HG02840 (cell line): ENCODE measurements around the gene ERC2.

Experiments
- ATAC-seq: cut with Tn5 transposase; IDR thresholded peaks from one replicate; pipeline ENCODE4 v1.9.1; 2021; ENCODE audit warnings: mild to moderate bottlenecking, moderate library complexity, moderate number of reproducible peaks; ENCODE audit not compliant: unreplicated experiment, low FRiP score

The ERC2 gene

DNA sequence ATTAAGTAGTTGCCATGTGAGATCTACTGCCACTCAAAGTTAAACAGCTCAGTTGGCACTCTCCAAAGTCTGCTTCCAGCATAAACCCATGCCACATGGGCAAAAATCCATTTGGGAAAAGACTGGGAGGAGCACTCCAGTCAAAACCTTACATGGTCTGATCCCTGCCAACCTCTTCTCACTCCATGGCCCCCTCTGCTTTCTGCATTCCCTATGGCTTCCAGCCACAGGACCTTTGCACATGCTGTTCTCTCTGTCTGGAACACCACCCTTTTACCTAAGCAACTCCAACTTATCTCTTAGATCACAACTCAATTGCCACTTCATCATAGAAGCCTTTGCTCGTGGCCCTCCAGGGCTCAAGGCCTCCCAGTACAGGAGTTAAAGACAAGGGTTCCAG lies 910.7 kb downstream of the ERC2 start:
- no peak for ATAC-seq

DNA sequence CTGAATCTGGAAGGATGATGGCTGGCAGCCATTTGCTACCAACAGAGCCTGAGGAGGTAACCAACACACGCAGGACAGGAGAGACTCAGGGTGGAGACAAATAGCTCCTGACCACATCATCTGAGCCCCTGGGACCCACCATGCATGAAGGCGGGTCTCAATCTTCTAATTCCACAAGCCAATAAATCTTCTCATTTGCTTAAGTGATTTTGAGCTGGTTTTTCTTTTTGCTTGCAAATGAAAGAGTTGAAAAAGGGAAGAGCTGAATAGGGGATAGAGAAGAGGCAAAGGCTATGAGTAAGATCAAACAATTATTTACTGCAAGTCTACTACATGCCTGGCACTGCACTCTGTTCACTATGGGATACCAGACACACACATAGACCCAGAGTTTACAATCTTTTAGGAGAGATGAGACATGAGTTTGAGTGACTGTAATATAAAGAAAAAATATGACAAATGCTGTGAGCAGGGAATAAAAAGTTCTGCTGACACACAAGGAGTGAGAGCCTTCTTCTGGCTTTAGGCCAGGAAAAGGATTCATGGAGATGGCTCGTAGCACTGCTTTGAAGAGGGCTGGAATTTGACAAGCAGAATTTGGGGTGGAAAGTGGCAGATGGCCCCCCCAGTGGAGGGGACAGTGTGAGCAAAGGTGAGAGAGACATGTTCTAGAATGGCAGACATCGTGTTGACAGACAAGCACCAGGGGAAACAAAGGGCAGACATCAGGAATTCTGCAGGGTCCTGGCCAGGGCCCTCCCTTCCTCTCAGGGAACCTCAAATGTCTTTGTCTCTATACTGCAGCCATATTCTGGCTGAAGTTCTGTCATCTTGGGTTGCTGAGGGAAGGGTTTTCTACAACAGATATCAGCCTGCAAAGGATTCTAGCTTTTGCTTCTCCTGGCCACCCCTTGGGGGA lies 911.4 kb downstream of the ERC2 start:
- no peak for ATAC-seq

DNA sequence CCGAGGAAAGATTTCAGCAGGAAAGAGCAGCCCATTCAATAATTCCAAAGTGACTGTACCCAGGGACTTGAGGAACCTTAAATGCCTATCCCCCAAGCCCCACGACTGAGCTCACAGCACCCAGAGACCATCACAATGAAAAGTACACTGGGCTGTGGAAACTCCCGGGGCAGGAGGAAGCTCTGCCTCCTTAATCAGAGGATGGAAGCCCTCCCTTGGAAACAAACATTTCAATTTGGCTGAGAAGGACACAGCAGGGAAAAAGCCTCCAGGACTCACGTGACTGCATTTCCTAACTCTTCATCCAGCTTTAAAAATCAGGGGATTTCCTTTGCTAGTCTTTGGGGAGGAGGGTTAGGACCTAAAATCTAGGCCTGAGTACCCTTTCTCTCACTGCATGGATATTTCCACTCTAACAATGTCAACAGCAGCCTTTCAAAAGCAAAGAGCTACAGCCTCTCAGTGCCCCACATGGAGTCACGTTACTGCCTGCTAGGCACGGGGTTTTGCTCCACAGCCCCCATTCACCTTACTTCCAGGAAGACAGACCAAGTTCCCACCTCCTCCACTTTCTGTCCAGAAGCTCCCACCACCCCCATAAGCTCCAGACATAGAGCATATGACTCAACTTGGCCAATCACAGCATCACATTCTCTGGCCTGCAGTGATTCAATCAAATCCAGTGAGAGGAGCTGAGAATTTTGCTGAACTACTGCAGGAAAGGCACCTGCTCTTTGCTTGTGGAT lies 912.2 kb downstream of the ERC2 start:
- ATAC-seq = no peak

DNA sequence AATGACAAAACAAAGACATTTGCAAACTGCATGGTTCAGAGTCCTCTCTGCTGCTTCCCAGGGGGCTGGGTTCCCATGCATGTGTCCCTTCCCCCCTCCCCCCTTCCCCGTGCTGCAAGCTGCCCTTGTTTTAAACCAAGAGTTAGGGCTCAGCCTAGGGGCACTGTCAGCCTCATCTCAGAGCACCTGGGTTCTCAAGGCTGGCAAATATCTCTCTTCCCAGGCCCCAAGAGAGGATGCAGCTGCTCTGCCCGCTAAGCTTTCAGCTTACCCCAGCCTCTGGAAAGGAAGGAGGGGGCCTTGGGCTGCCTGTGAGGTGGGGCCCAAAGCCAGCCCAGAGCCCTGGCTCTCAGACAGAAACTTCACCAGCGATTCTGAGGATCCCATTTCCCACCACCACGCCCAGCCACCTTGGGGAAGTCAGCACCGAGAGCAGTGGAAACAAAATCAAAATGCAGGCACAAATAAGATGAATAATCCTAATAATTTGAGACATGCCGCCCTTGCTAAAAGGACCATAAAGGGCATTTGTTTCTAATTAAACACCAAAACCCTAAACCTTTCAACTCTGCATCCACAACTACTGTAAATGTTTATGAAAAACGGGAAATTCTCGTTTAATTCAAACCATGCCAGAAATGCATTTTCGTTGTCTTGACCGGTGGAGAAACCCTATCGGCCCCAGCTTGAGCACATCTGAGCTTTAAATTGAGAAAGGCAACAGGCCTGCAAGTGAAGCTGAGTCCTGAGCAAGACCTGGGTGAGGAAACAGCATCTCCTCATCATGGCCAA lies 913.4 kb downstream of the ERC2 start:
- ATAC-seq = no peak

DNA sequence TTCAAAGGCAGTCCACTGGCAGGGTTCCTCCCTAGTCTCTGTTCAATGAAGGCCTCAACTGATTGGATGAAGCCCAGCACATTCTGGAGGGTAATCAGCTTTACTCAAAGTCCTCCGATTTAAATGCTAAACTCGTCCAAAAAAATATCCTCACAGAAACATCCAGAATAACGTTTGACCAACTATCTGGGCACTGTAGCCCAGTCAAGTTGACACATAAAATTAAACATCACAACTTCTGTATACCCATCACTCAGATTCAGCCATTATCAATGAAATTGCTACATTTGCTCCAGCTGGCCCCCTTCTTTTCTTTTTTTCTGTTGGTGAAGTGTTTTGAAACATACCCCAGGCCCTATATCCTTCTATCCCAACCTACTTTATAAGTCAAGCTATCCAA lies 916.6 kb downstream of the ERC2 start:
- no peak for ATAC-seq

DNA sequence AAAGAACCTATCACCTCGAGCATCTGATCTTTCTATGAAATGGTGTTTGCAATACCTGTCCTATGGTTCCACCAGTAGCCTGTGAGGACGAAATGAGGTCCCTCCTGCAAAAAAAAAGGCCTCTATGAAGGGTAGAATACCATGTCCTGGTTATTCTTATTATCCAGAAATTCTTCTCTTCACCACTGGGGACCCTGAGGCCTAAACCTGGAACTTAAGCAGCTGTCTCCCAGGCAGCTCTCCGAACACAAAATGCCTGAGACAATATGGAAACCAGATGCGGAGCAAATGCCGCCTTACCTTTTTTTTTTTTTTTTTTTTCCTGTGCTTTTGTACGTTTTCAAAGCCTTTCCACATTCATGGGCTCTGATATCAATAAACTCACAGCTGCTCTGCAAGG lies 919.1 kb downstream of the ERC2 start:
- no peak for ATAC-seq

DNA sequence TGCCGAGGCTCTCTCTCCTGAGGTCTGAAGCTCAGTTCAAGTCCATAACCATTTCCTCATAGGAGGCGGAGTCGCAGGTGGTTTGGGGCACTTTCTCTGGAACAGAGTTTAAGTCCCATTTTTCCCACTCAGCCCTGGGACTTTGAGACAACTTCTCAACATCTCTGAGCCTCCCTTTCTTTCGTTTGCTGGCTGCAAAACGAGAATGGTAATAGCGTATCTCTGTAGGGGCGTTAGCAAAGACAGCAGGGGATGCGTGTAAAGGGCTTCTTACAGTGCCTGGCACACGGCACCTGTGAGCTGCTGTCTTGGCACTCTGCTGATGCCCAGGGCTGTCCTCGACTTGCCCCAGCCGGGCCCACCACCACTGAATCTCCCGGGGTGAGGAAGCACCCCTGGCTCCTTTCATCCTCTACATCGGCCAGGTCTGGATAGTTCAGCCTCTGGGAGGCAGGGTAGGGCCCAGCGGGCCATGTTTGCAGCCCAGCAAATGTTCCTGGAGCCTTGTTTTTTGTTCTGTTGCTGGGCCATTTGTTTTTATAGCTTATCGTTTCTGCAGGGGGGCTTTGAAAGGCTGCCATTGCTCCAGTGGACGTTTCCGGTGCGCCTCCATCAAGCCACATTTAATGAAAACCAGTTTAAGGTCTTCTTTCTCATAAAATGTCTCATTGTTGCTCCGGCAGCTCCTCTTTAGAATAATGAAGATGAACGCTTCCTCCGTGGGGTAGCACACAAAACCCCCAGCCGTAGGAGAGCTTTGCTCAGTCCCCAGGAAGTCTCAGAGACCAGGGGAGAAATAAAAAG lies 921.2 kb downstream of the ERC2 start:
- no peak for ATAC-seq

DNA sequence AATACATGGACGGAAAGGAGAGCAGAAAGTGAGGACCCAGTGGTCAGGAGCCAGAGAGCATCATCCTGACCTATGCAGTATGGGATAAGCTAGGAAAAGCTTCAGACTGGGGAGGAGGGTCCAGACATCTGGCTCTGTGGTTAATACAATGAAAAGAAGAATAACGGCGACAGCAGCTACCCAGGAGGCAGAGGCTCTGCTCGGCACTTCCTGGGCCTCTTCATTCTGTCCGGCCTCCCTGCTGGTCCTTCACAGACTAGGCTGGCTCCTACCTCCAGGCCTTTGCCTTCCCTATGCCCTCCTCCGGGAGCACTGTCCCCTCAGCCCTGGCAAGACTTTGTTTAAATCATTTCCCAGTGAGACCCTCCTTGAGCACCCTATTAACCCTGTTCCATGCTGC lies 922.3 kb downstream of the ERC2 start:
- ATAC-seq = no peak

DNA sequence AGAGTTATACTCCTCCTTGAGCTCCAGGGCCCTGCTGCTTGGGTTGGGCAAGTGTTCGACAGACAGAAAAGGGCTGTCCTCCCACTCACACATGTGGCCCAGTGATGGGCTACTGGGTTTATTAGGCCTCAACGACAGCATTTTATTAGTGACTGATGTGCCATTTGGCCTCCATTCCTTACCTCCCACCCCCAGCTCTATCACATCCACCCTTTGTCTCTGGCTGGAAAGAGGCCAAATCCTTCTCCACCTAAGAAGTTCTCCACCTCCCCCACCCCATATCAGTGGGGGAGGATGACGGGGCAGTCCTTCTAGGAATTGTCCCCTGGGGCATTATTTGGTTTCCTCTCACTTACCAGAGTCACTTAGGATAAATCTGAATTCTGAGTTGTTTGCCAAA lies 924.0 kb downstream of the ERC2 start:
- no peak for ATAC-seq

DNA sequence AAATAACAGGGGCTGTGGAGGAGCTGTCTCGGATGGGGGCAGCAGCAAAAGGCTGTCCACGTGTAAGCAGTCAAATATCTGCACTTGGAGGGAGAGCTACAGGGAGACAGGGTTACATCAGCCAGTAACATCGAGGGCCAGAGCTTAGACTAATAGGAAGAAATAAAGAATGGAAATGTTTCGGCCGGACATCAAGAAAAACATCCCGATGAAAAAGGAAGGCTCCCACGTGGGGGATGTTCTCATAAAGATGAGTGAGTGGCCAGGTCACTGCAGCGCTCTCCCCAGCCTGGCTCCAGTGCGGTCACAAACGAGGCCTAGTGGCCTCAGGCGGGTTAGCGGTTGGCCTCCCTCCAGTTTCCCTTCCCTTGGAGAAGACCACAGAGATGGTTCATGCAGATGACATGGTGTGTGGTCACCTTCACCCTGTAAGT lies 925.1 kb downstream of the ERC2 start:
- ATAC-seq = no peak

DNA sequence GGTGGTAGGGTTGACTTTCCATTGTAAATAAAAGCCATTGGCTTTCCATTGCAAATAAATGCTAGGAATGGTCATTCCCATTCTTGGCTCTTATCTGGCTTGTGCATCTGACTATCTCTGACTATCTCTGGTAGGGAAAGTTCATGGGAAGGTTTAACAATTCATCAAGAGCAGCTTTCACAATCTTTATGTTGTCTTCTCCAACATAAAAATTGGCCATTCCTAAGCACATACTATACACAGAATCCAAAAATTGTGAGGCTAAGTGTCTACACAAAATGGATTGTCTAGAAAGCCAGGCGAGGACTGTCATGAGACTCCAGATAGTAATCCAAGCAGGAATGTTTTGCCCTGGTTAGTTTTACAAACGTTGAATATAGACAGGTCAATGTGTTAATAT lies 926.8 kb downstream of the ERC2 start:
- no peak for ATAC-seq

DNA sequence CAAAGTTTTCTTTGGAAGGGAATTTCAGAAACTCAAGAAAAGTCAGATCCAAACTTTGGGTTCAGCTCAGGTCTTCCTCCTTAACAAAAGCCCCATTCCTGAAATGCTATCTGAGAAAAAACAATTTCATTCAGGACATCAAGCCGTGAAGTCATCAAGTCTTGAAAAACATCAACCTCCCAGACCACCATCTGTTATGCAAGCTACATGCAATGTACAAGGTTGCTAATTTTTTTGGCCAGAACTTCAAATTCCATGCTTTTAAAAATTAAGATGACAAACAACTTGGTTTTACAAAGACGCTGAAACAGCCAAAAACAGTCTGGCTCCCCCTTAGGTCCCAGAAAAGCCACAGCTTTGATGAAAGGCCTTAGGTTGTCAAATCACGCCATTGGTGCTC lies 927.3 kb downstream of the ERC2 start:
- no peak for ATAC-seq

DNA sequence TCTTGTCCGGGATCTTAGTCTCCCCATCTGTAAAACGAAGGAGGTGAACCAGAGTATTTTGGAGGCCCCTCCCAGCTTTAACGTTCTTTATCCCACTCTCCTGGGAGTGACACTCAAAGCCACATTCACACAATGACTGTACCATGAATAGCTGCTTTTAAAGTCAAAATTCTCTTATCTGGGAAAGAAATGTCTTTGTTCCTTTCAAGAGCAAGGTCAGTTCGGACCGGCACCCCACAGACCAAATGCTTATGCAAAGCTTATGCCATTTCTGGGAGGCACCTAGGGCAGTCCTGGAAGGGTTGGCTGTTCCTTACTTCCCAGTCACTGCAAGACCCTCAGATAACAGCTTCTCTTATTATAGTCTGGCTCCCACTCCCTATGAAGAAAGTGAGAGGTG lies 927.7 kb downstream of the ERC2 start:
- no peak for ATAC-seq

DNA sequence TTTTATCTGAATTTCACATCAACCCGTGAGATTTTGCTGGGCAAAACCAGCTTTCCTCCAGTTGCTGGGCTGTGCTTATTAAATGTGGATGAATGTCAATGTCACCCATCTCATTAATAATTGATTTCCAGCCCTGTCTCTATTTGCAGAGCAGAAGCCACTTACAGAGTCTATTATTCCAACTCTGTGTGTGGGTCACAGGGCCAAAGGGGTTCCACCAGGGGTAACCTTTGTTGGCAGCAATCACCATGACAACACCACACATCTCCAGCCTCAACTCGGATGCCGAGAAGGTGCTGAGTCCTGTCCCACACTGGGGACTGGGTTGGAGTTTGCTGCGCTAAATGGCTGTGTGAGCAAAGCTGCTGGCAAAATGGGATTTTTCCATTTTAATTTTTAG lies 930.1 kb downstream of the ERC2 start:
- no peak for ATAC-seq

DNA sequence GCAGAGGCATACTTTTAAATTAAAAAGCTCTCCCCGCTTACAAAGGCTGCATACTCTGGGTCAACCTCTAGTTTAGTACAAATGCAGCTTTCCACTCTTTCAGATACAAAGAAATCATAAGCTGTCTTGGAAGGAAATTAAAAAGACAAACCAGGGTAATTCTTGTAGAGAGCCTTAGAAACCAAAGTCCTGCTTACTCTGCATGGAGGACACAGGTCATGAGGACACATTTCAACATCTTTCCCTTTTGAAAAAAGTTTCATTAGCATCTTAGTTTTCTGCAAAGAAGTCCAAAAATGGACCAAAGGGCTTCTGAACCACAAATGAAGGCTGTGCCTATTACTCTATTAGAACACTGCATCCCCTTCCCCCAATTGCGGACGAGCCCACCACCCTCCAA lies 930.7 kb downstream of the ERC2 start:
- ATAC-seq = no peak

DNA sequence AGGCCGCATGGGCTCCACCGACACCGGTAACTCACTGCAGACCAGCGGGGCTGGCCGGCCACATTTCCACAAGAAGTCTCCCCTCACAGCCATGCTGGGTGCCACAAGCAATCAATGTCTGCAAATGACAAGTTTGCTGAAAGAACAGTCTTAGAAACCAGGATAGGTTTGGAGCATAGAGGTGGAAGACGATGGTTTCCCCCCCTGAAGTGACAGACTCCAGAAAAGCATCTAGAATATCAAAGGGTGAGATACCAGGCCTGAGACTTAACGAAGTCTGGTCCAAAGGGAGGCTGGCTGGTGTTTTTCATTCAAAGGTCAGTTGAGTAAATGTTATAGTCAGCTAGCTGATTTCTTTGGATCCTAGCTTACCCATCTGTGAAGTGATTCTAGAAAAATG lies 931.1 kb downstream of the ERC2 start:
- ATAC-seq = no peak

DNA sequence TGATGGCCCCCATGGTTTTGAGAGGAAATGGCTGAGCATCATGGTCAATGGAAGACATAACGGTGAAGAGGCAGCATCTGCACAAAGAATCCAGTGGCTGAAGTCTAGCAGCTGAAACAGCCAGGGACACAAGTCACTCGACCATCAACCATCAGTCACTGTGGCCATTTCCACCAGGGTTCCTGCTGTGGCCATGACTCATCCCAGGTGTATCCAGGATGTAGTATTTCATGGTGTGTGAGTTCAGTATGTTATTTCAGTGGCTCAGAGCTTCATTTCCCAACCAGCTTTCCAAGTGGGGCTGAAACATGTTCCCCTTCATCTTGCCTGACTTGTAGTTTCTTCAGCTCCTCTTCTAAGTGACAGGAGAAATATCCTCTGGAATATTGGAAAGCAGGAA lies 933.4 kb downstream of the ERC2 start:
- ATAC-seq = no peak

DNA sequence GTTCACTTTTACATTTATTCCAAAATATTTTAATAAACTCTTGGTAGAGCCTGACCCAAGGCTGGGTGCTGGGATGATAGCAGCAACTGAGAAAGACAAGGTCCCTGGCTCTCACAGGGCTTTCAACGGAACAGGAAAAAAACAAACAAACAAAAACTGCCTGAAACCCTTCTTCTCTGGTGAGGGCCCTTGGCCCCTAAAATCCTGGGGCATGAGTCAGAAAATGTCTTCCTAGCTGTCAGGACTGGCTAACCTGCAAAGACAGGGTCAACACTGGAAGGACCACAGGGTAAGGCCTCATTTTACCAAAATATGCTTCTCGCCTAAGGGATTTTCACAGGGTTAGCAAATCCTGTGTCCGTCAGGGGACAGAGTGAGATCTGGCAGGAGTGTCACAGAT lies 935.5 kb downstream of the ERC2 start:
- no peak for ATAC-seq

DNA sequence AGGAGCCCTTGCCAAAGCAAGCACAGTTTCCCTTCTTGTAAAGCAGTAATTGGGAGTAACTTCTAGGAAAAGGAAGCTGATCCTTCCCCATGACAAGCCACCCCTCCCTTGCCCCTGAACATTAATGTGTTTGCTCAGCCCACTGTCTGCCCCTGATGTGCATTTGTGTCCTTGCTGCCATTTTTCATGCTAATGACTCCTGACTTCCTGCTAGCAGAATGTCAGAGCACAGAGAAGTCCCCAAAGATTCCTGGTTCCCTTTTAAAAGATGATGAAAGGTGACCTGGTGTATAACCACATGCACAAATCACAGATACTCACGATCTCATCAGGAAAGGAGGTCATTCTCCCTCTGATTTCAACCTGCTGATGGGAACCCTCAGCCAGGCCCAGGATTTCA lies 936.9 kb downstream of the ERC2 start:
- no peak for ATAC-seq

DNA sequence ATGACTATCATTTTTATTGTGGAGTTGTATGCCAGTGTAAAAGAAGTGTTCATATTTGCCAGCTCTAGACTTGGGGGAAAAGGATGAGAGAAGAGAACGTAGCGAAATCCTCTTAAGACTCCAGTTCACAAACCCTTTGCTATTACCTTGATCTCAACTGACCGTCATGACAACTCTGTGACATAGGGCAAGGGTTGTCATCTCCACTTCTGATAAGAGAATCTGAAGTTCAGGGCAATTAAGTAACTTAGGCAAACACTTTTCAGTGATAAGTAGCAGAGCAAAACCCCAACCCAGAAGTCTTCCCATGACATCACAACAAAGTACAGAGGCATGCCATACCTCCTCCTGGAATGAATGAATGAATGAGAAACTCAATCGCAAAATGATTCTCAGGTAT lies 940.9 kb downstream of the ERC2 start:
- no peak for ATAC-seq
